ENCODE measurements around the gene FAM13A. TPM values are rescaled to one million over a fixed set of nuclear protein-coding genes. Genes with fewer than 3 reads are reported as not detected.

FAM13A gene
- total RNA-seq, 1 experiment from 2014 or later, result 26.7 TPM

- TF ChIP-seq EZH2 (IDR thresholded peaks at IDR 0.05; ENCODE audit: low read depth) (no peak), CTCF (conservative IDR thresholded peaks at IDR 0.05) (no peak)
- intact Hi-C loops (cut with micrococcal nuclease; ENCODE audit: unreplicated experiment), result no loop called here
- ChIA-PET POLR2A (ENCODE audit: unreplicated experiment) (no interaction called here), CTCF (no interaction called here)
- H3K27ac ChIP-seq, result no peak overlapping the region
- no peaks in the 10 kb centered on the region for H3K79me2 ChIP-seq (ENCODE audit: low read depth)
- H3K9me3 ChIP-seq (ENCODE audit: insufficient read depth, low read depth), result no peaks in the 10 kb centered on the region
- no peak overlapping the region for H2AFZ ChIP-seq
- H4K20me1 ChIP-seq (ENCODE audit: insufficient read depth), result no peaks in the 10 kb centered on the region
- no peaks in the 10 kb centered on the region for H3F3A ChIP-seq (ENCODE audit: insufficient read depth, low read depth)
- DNase-seq, result no peak
- H3K4me3 ChIP-seq, result no peak overlapping the region
- H3K36me3 ChIP-seq (ENCODE audit: low read depth), result no peaks in the 10 kb centered on the region
- H3K9me2 ChIP-seq (ENCODE audit: insufficient read depth), result no peaks in the 10 kb centered on the region
- no peak overlapping the region for H3K4me2 ChIP-seq
- no peaks in the 10 kb centered on the region for H3K27me3 ChIP-seq (ENCODE audit: insufficient read depth, low read depth)
- no peaks in the 10 kb centered on the region for H3K4me1 ChIP-seq (replicated peaks; ENCODE audit: insufficient read depth)
- BruUV-seq (replicated peaks), result no TSS peak
These were observed 101.2 kb downstream of the FAM13A start for GRCh38 chr4:88955580-88956380.

- intact Hi-C loops (cut with micrococcal nuclease; ENCODE audit: unreplicated experiment), result no loop called here
- Histone ChIP-seq H3K4me1 (replicated peaks; ENCODE audit: insufficient read depth) (no peaks in the 10 kb centered on the region), H3K9me3 (ENCODE audit: insufficient read depth, low read depth) (no peaks in the 10 kb centered on the region), H2AFZ (no peak overlapping the region), H3K36me3 (ENCODE audit: low read depth) (no peaks in the 10 kb centered on the region), H3K9me2 (ENCODE audit: insufficient read depth) (no peaks in the 10 kb centered on the region), H3K79me2 (ENCODE audit: low read depth) (no peaks in the 10 kb centered on the region), H3K27ac (no peak overlapping the region), H4K20me1 (ENCODE audit: insufficient read depth) (no peaks in the 10 kb centered on the region), H3K4me2 (no peak overlapping the region), H3K27me3 (ENCODE audit: insufficient read depth, low read depth) (no peaks in the 10 kb centered on the region), H3K4me3 (no peak overlapping the region), H3F3A (ENCODE audit: insufficient read depth, low read depth) (no peaks in the 10 kb centered on the region)
- CTCF ChIA-PET, result no interaction called here
- no peak for DNase-seq
- no TSS peak for BruUV-seq (replicated peaks)
- TF ChIP-seq CTCF (conservative IDR thresholded peaks at IDR 0.05), result no peak
- no peak for TF ChIP-seq EZH2 (IDR thresholded peaks at IDR 0.05; ENCODE audit: low read depth)
- POLR2A ChIA-PET (ENCODE audit: unreplicated experiment), result interaction anchor here (0.6 kb wide), 1 partner anchor 633 kb away, joined by 5 read pairs; no protein-coding TSS in a partner anchor
These were observed 103.6 kb downstream of the FAM13A start for GRCh38 chr4:88953400-88953799.

GRCh38 chr4:88952081-88952480, 104.9 kb downstream of the FAM13A start:
- no TSS peak for BruUV-seq (replicated peaks)
- Histone ChIP-seq H3K27ac (no peak overlapping the region), H3F3A (ENCODE audit: insufficient read depth, low read depth) (no peaks in the 10 kb centered on the region), H3K27me3 (ENCODE audit: insufficient read depth, low read depth) (no peaks in the 10 kb centered on the region), H3K4me3 (no peak overlapping the region), H2AFZ (no peak overlapping the region), H3K79me2 (ENCODE audit: low read depth) (no peaks in the 10 kb centered on the region), H3K9me3 (ENCODE audit: insufficient read depth, low read depth) (no peaks in the 10 kb centered on the region), H3K4me2 (no peak overlapping the region), H3K9me2 (ENCODE audit: insufficient read depth) (no peaks in the 10 kb centered on the region), H3K4me1 (replicated peaks; ENCODE audit: insufficient read depth) (no peaks in the 10 kb centered on the region), H3K36me3 (ENCODE audit: low read depth) (no peaks in the 10 kb centered on the region), H4K20me1 (ENCODE audit: insufficient read depth) (no peaks in the 10 kb centered on the region)
- ChIA-PET POLR2A (ENCODE audit: unreplicated experiment) (no interaction called here), CTCF (no interaction called here)
- no peak for TF ChIP-seq CTCF (conservative IDR thresholded peaks at IDR 0.05)
- TF ChIP-seq EZH2 (IDR thresholded peaks at IDR 0.05; ENCODE audit: low read depth), result no peak
- DNase-seq, result no peak
- intact Hi-C loops (cut with micrococcal nuclease; ENCODE audit: unreplicated experiment), result no loop called here

Measured in PC-9 (cell line).